Sigmoid colon (tissue), 7 donors: ENCODE measurements around the gene ZNF654. TPM values are rescaled to one million over a fixed set of nuclear protein-coding genes. Genes with fewer than 3 reads are reported as not detected.
A peak's percentile ranks its signal among the peaks of the same experiment; 100 is the strongest.

Source experiments
- DNase-seq: peaks from one replicate; pipeline ENCODE4 v3.0.0-alpha.2; 2019
- H3K27ac ChIP-seq, 4 donors: fragments of 200-600 bp; sonication (generic); one replicate each; pipeline ENCODE4 v1.5.1; 2016 to 2019; ENCODE audit warnings: mild to moderate bottlenecking in 1 of 4
- H3K27me3 ChIP-seq, 3 donors: fragments of 200-600 bp; sonication (generic); one replicate each; pipeline ENCODE4 v1.5.1; 2019; ENCODE audit warnings: mild to moderate bottlenecking in 1 of 3
- H3K36me3 ChIP-seq, 4 donors: fragments of 200-600 bp; sonication (generic); one replicate each; pipeline ENCODE4 v1.5.1; 2016 to 2019
- H3K4me1 ChIP-seq, 4 donors: fragments of 200-600 bp; sonication (generic); one replicate each; pipeline ENCODE4 v1.5.1; 2017 to 2019
- H3K4me3 ChIP-seq, 4 donors: fragments of 200-600 bp; sonication (generic); one replicate each; pipeline ENCODE4 v1.5.1; 2017 to 2019; ENCODE audit warnings: mild to moderate bottlenecking in 2 of 4, moderate library complexity in 1 of 4
- H3K9me3 ChIP-seq, 4 donors: fragments of 200-600 bp in 3 of 4; sonication (generic) in 3 of 4; one replicate each; pipeline versions ENCODE4 v1.5.1 to v1.6.1; 2013 to 2019
- EP300 ChIP-seq, 4 donors: sonication (generic); formaldehyde crosslinking; IDR thresholded peaks; one replicate each; pipeline ENCODE4 v1.6.1; 2017; ENCODE audit warnings: antibody characterized with exemption in 4 of 4
- POLR2A ChIP-seq, 2 donors: fragments of 450-650 bp; IDR thresholded peaks; one replicate each; pipeline ENCODE4 v1.6.1; 2016; ENCODE audit warnings: antibody characterized with exemption in 2 of 2, mild to moderate bottlenecking in 2 of 2, moderate library complexity in 2 of 2
- POLR2AphosphoS5 ChIP-seq, 4 donors: sonication (generic); formaldehyde crosslinking; IDR thresholded peaks; one replicate each; pipeline ENCODE4 v1.6.1; 2017; ENCODE audit warnings: antibody characterized with exemption in 4 of 4
- WGBS, 2 donors: extraction: QIAGEN DNeasy Blood & Tissue Kit; methylation state at CpG; one replicate each; pipeline ENCODE4 v1.1.7; 2013; 5-methylcytosine and 5-hydroxymethylcytosine counted together
- intact Hi-C: fragments of 100-400 bp; cut with DNase I; formaldehyde crosslinking; loops from one replicate; pipeline ENCODE4 v1.15.1; 2023
- polyA plus RNA-seq, 3 donors: library from polyadenylated mRNA; stranded (reverse); fragments of 200-250 nt; gene quantifications; one replicate each; pipeline ENCODE4 v1.2.3, GENCODE V29; 2013
- total RNA-seq, 4 donors: library from RNA; depleted of rRNA; stranded (reverse); fragments of >200 nt; gene quantifications; one replicate each; pipeline ENCODE4 v1.1.0, GENCODE V29; 2016
- TF ChIP-seq, protein P1 (sequence below), 4 experiments: fragments of 450-650 bp in 3 of 4; fragments of 200-600 bp in 1 of 4; IDR thresholded peaks; one replicate each; pipeline ENCODE4 v1.5.1; 2016 to 2019; ENCODE audit warnings: antibody characterized with exemption in 4 of 4, mild to moderate bottlenecking in 3 of 4, moderate library complexity in 2 of 4
- donor health status: healthy with polysubstance abuse.
- donor health status: Bipolar disorder and iron deficiency.
- donor health status: healthy.

The ZNF654 gene
- total and polyA plus RNA-seq, 7 donors: 3.0 to 20.2 (median 17.8) TPM

DNA sequence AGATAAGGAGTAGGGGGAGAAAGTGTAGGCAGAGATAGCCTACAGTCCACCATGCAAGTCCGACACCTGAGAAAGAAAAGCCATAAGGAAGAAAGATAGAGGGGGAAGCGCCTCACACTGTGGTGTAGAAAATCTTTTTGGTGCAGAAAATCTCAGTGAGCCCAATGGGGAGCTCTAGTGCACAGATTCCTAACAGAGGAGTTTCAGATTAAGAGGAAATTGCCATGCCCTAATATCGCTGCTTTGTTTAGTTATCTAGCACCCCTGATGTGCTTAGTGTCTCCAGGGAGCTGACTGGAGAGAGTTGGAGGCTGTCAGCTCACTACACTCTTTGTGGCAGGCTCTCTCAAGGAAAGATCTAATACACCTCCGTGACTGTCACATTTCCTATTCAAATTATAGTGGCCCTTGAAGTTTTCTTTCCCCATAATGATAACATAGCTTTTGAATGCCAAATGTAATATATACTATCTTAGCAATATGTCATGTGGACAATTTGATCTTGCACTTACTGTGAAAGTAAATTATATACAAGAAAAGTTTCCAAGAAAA, 34.0 kb upstream of the ZNF654 start:
- 78 to 86% methylated on average over 4 of the region's 4 CpGs for WGBS, 2 donors
- Histone ChIP-seq H3K4me1 (no peaks in the 10 kb centered on the region), H3K36me3 (no peaks in the 10 kb centered on the region), H3K4me3 (no peak overlapping the region), H3K9me3 (peaks cover 0 to 4% (median 0%) of the 10 kb centered on the region in 4 donors), H3K27me3 (no peaks in the 10 kb centered on the region), H3K27ac (no peak overlapping the region)
- intact Hi-C loops: no loop called here
- DNase-seq: no peak
- no peak for TF ChIP-seq EP300 (IDR thresholded peaks at IDR 0.05)
- no peak for TF ChIP-seq POLR2A (IDR thresholded peaks at IDR 0.05)
- TF ChIP-seq, protein P1, sequence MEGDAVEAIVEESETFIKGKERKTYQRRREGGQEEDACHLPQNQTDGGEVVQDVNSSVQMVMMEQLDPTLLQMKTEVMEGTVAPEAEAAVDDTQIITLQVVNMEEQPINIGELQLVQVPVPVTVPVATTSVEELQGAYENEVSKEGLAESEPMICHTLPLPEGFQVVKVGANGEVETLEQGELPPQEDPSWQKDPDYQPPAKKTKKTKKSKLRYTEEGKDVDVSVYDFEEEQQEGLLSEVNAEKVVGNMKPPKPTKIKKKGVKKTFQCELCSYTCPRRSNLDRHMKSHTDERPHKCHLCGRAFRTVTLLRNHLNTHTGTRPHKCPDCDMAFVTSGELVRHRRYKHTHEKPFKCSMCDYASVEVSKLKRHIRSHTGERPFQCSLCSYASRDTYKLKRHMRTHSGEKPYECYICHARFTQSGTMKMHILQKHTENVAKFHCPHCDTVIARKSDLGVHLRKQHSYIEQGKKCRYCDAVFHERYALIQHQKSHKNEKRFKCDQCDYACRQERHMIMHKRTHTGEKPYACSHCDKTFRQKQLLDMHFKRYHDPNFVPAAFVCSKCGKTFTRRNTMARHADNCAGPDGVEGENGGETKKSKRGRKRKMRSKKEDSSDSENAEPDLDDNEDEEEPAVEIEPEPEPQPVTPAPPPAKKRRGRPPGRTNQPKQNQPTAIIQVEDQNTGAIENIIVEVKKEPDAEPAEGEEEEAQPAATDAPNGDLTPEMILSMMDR (IDR thresholded peaks at IDR 0.05): no peak
- TF ChIP-seq POLR2AphosphoS5 (IDR thresholded peaks at IDR 0.05): no peak

DNA sequence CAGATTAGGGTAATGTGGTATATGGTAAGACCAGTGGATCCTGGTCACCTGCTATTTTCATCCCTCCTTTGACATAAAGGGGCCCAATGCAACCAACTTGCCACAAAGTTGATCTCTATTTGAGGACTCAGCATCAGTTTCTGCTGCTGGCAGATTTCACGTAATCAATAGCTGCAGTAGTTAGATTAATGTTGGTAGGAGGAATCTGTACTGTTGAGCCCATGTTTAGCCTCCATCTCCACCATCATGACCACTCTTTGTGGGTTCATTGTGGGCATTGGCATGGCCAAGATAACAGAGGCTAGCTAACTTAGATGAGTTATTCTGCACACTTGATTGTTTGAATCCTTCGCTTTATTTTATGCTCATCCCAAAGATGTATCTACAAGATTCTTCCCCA, 30.2 kb upstream of the ZNF654 start:
- intact Hi-C loops: no loop called here

DNA sequence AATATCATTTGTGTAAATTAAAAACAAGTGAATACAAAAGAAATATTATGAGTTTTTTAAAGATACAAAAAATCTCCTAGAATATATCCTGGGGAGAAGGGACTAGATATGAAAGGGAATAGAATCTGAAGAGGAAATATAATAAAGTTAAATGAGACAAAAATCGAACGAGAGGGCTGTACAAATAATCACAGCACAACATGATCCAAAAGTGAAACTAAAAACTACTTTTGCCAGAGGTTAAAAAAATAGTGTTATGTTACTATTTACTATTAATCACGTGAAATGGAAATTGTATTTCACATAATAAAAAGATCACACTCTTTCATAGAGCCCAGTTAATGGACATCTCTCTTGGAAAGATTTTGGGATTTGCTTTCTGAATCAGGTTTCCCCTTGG, 28.8 kb upstream of the ZNF654 start:
- no peak overlapping the region for H3K27ac ChIP-seq
- no peak for DNase-seq
- H3K4me1 ChIP-seq: peaks cover 0 to 15% (median 7%) of the 10 kb centered on the region in 4 donors
- intact Hi-C loops: no loop called here
- TF ChIP-seq POLR2AphosphoS5 (IDR thresholded peaks at IDR 0.05): no peak
- TF ChIP-seq EP300 (IDR thresholded peaks at IDR 0.05): no peak
- TF ChIP-seq, protein P1 (IDR thresholded peaks at IDR 0.05): no peak
- no peak for TF ChIP-seq POLR2A (IDR thresholded peaks at IDR 0.05)
- H3K27me3 ChIP-seq: no peaks in the 10 kb centered on the region
- H3K4me3 ChIP-seq: peak overlapping the region in 1 of 4 donors; percentile 6
- WGBS, 2 donors: 36 to 41% methylated on average over 3 of the region's 3 CpGs
- H3K36me3 ChIP-seq: no peaks in the 10 kb centered on the region
- H3K9me3 ChIP-seq: peaks cover 0 to 4% (median 0%) of the 10 kb centered on the region in 4 donors

More for the DNA sequence above, 30.2 kb upstream of the ZNF654 start:
- WGBS, 2 donors: 98 to 99% methylated on average over 2 of the region's 2 CpGs
- DNase-seq: no peak
- TF ChIP-seq, protein P1 (IDR thresholded peaks at IDR 0.05): no peak
- no peak for TF ChIP-seq POLR2A (IDR thresholded peaks at IDR 0.05)
- no peak for TF ChIP-seq EP300 (IDR thresholded peaks at IDR 0.05)
- TF ChIP-seq POLR2AphosphoS5 (IDR thresholded peaks at IDR 0.05): no peak
- Histone ChIP-seq H3K4me3 (no peak overlapping the region), H3K4me1 (peaks cover 0 to 15% (median 7%) of the 10 kb centered on the region in 4 donors), H3K36me3 (no peaks in the 10 kb centered on the region), H3K27me3 (no peaks in the 10 kb centered on the region), H3K27ac (no peak overlapping the region), H3K9me3 (peaks cover 0 to 4% (median 0%) of the 10 kb centered on the region in 4 donors)

DNA sequence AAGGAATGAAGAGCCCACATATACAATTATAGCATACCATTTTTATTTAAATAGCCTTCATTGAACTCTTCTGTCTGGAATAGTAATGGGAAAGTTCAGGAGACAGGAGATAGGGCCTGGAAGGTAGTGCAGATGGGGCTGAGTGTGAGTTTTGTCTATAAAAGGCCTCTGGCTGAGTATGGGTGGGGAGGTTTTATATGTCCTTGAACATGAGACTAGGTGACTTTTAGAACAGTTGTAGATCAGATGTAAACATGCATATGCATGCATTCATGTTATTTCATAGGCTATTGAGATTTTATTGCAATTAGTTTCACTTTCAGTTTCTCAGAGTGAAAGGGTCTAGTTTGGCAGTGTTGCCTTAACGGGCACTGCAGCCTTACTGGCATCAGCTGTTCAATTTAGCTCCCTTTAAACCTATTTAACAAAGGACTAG, 27.4 kb upstream of the ZNF654 start:
- H3K27me3 ChIP-seq: no peaks in the 10 kb centered on the region
- TF ChIP-seq, protein P1 (IDR thresholded peaks at IDR 0.05): no peak
- TF ChIP-seq POLR2AphosphoS5 (IDR thresholded peaks at IDR 0.05): peak in 1 of 4 donors; percentile 4
- intact Hi-C loops: no loop called here
- H3K9me3 ChIP-seq: peaks cover 0 to 2% (median 0%) of the 10 kb centered on the region in 4 donors
- 0 to 2% methylated on average over 1 of the region's 1 CpG for WGBS, 2 donors
- peak overlapping the region; percentile 58 to 78 (median 70) for H3K27ac ChIP-seq
- DNase-seq: no peak
- H3K4me1 ChIP-seq: peaks cover 0 to 15% (median 7%) of the 10 kb centered on the region in 4 donors
- no peaks in the 10 kb centered on the region for H3K36me3 ChIP-seq
- H3K4me3 ChIP-seq: peak overlapping the region; percentile 7 to 44 (median 37)

DNA sequence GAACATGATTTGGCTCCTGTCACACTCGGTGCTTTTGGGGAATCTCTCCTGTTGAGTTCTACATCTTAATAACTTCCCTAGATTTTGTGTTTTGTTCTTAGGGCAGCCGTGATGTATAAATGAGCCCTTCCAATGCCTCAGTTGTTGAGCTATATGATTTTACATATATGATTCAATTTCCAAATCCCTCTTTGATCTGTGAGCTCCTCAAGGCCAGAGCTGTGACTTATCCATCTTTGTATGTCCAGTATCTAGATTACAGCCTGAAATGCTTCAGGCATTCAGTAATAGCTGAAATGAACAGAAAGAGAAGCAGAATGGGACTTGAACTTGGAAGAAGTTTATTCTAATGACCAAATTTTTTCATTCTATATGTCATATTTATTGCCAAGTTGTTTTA, 26.8 kb upstream of the ZNF654 start:
- H3K27me3 ChIP-seq: no peaks in the 10 kb centered on the region
- H3K27ac ChIP-seq: peak overlapping the region; percentile 58 to 78 (median 70)
- intact Hi-C loops: no loop called here
- 45 to 54% methylated on average over 2 of the region's 2 CpGs for WGBS, 2 donors
- no peaks in the 10 kb centered on the region for H3K9me3 ChIP-seq
- peaks cover 0 to 15% (median 7%) of the 10 kb centered on the region in 4 donors for H3K4me1 ChIP-seq
- no peak for DNase-seq
- peak overlapping the region; percentile 7 to 44 (median 37) for H3K4me3 ChIP-seq
- no peaks in the 10 kb centered on the region for H3K36me3 ChIP-seq
- TF ChIP-seq POLR2A (IDR thresholded peaks at IDR 0.05) (no peak), EP300 (IDR thresholded peaks at IDR 0.05) (no peak), POLR2AphosphoS5 (IDR thresholded peaks at IDR 0.05) (no peak)
- TF ChIP-seq, protein P1 (IDR thresholded peaks at IDR 0.05): no peak
